Measurements from ENCODE around the gene GDF10.

GDF10 gene

DNA sequence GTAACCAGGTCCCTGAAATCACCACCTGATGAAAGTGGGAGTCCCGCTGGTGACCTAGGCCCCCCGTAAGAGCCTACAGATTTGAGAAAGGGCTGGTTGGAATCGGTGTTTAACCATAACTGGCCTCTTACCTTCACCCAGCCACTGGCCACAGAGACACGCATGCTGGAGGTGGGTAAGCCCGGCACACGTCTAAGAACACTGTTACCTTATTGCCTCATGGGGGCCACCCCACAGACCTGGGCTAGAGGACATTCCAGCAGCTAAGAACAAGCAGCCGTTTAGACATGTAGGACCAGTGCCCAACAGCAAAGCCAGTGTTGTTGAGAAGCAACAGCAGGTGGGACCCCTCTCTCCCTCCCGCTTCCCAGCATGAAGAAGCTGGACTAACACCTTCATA lies 19.8 kb downstream of the GDF10 start:
- DNase-seq = no peak

DNA sequence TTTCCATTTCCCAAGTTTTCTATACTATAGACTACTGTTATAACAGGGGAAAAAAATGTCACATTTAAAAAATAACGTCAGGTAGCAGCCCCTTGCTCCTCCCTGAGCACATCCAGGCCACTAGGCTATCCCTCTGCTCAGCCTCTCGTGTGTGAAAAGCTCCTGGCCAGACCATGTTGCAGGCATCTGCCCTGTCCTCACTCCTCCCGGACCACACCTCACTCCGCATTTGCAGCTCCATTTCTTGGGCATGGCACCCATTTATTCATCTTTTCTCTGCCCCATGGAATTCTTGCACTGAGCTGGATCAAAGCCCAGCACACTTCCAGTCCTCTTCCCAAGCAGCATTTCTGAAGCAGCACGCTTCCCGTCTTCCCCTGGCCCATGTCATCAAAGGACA lies 20.8 kb downstream of the GDF10 start:
- DNase-seq = no peak

DNA sequence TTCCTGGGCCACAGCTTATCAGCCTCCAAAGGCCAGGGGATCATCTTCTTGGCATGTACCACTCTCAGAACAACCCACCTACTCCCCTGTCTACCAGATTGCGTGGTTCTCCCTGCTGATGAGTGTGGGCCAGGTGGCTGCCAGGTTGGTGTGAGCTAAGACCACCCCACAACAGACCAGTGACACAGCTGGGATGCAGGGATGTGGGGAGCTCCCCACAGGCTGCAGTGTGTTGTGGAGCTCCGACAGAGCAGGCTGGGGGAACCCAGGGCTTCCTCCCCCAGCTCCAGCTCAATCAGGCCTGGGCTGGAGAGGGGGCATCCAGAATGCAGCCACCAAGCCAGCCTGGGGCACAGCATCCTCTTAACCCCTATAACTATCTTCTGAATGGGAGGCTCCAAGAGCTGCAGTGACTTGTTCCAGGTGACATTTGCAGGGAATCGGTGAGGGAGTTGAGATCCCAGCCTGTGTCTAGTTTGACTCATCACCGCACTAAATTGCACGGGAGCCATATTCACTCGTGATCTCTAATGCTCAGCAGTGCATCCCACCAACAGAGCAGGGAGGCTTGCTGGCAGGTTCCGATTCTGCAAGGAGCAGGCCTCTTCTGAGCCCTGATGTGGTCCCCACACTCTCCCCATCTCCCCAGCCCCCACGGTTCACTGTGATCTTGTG lies 21.7 kb downstream of the GDF10 start:
- no peak for DNase-seq

- DNase-seq = no peak
Measured at GRCh38 chr10:47322300-47323061, 22.5 kb downstream of the GDF10 start, which contains the start of gene GDF2. Gene GDF2, plus strand, starts transcription at chr10:47322454. Its CDS starts 215 bp downstream, at chr10:47322669.

GRCh38 chr10:47323087-47323486 lies 23.1 kb downstream of the GDF10 start:
- DNase-seq = no peak

- DNase-seq = no peak
Measured at GRCh38 chr10:47323636-47324296, 23.8 kb downstream of the GDF10 start.

GRCh38 chr10:47325303-47326291 lies 25.6 kb downstream of the GDF10 start:
- no peak for DNase-seq

DNA sequence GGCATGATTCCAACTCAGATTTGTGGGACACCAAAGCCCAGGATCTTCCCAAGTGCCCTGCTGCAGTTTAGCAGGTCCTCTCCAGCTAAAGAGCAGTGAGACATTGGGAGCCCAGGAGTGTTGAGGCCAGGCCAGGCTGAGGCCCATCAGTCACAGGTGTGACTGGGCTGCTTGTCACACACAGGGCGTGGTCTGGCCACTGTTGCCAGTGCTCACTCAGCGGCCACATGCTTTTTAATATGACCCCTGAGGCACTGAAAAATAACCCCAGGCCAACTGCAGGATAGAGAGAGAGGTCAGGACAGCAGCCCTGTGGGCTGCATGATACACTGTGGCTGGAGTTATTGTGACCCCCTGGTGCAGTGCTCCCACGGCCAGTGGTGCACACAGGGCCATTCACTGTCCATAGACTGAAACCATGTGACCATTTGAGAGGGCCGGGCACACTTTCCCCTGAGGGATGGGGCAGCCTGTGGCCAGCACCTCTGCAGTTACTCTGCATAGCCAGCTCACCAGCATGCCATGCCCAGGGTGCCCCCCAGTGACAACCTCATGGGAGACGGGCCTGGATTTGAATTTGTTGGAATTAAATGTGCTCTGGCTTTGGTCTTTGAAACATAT lies 26.4 kb downstream of the GDF10 start:
- DNase-seq = no peak

DNA sequence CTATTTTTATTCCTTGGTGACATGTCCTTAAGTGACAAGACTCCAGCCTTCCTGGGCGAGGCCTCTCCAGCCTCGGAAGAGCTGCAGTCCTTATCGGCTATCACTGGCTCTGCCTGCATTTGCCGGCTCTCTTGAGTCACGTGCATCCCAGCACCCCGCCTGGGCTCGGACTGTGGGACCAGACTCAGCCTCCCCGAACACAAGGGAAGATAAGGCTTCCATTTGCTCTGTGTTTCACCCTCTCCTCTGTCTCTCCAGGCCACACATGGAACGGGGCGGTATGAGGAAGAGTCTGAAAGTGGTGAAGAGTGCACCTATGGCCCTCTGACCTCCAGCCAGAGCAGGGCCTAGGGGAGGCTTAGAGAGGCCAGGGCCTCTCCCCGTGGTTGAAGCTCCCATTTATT lies 26.9 kb downstream of the GDF10 start:
- no peak for DNase-seq

DNA sequence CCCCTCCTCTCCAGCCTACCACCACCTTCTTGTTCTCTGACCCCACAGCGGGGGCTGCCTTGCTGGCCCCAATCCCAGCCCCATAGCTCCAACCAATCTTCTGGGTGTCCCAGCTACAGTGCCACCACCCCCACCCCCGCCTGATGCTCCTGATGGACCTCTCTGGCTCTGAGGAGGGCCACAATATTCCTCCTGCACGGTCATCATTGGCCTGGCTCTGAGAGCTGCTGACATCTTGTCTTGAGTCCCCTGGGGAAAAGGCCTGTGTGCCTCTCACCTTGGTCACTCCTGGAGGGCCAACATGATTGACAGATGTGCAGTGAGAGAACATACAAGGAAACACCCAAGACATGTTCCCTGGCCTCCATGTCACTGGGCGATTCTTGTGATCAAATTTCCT lies 29.9 kb downstream of the GDF10 start:
- no peak for DNase-seq

GRCh38 chr10:47330366-47330765 lies 30.4 kb downstream of the GDF10 start:
- DNase-seq = no peak

GRCh38 chr10:47330804-47331203 lies 30.8 kb downstream of the GDF10 start:
- DNase-seq = no peak

DNA sequence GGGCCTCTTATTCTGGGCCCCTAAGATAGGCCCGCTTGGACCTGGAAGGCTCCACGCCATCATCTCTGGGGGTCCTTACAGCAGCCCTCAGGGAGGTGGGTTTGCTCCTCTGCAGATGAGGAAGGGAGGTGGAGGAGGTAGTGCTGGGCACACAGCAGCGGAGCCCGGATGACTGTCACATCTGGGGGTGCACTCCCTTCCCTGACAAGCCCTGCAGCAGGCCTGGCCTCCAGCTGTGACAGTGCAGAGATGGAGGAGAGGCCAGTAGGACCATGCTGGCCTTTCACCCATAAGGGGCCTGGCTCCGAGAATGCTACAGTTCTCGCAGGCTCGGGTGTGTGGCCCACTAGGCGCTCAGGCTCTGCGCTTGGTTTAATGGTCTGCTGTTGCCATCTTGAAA lies 31.5 kb downstream of the GDF10 start:
- no peak for DNase-seq

GRCh38 chr10:47331954-47332353 lies 32.0 kb downstream of the GDF10 start:
- DNase-seq = no peak

- DNase-seq = no peak
Measured at GRCh38 chr10:47332371-47332770, 32.4 kb downstream of the GDF10 start.

DNA sequence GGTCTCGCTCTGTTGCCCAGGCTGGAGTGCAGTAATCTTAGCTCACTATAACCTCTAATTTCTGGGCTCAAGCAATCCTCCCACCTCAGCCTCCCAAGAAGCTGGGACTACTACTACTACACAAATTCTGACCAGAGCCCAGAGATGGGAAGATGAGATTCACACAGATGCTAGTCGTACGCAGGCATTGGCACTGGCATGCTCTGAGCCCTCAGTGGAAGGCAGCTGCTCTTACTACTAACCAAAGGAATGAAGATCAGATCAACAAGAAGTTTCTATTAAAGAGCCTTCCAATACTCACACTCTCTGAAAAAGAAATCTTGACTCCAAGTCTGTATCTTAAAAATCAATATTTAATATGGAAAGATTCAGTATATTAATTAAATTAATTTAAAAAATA lies 32.9 kb downstream of the GDF10 start:
- no peak for DNase-seq

GRCh38 chr10:47333532-47333931 lies 33.5 kb downstream of the GDF10 start:
- DNase-seq = no peak

- no peak for DNase-seq
Measured at GRCh38 chr10:47334466-47335295, 34.7 kb downstream of the GDF10 start.

GRCh38 chr10:47335906-47336305 lies 35.9 kb downstream of the GDF10 start:
- no peak for DNase-seq

DNA sequence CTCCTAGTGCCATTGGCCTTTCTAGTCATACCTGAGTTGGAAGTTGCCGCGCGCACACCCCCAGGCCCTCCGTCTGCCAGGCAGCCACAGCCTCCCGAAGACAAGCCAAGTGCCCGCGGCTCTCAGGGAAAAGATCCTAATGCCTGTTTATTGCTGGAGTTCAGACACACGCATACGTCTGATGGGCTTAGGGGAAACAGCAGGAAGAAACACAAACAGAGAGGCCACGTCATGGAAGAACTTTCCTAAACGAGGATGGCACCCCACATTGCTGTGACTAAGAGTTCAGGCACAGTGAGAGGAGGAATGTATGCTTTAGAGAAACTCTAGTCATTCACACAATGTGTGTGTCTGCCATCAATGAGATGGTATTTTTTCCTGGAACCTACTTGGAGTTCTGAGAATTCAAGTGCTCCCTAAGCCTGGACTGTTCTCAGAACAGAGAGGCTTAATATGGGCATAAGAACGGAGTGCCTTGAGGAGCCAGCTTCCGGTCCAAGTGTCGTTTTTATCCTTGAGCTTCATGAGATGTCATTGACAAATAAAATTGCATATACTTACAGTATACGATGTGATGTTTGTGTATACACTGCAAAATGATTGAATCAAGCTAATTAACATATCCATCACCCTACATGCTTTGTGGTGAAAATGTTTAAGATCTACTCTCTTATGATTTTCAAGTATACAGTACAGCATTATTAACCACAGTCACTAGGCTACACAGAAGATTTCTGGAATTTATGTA lies 36.6 kb downstream of the GDF10 start:
- DNase-seq = no peak

DNA sequence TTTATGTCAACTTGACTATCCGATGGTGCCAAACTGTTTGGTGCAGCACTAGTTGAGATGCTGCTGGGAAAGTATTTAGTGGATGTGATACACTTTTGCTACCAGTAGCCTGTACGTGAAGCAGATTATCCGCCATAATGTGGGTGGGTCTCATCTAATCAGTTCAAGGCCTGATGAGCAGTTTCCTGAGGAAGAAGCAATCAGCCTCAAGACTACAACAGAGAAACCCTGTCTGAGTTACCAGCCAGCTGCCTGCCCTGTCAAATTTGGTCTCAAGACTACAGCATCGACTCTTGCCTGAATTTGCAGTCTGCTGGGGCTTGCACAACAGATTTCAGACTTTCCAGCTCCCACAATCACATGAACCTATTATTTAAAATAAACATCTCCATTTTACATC lies 37.3 kb downstream of the GDF10 start:
- DNase-seq = no peak
